Prostate gland (tissue), 2 donors: ENCODE measurements around the gene PRG2. TPM values are rescaled to one million over a fixed set of nuclear protein-coding genes. Genes with fewer than 3 reads are reported as not detected.

Experiments used
- DNase-seq: peaks from one replicate; pipeline ENCODE4 v3.0.0-alpha.2; 2019; ENCODE audit warnings: low spot score
- H3K27ac ChIP-seq, 2 donors: fragments of 200-600 bp; sonication (generic); 2 replicates each; pipeline ENCODE4 v1.5.1; 2017 to 2019
- H3K27me3 ChIP-seq: fragments of 200-600 bp; sonication (generic); replicated peaks from 2 replicates; pipeline ENCODE4 v1.5.1; 2019; ENCODE audit not compliant: insufficient read depth
- H3K36me3 ChIP-seq, 2 donors: fragments of 200-600 bp; sonication (generic); 1 replicate in 1 of 2; 2 replicates in 1 of 2; pipeline versions ENCODE4 v1.5.1 to v1.8.1; 2017 to 2019
- H3K4me1 ChIP-seq: fragments of 200-600 bp; sonication (generic); replicated peaks from 2 replicates; pipeline ENCODE4 v1.5.1; 2019
- H3K4me3 ChIP-seq, 2 donors: fragments of 200-600 bp; sonication (generic); 2 replicates each; pipeline ENCODE4 v1.5.1; 2017 to 2019
- H3K9me3 ChIP-seq: fragments of 200-600 bp; sonication (generic); 2 replicates; pipeline ENCODE4 v1.5.1; 2017
- CTCF ChIP-seq, 4 experiments: fragments of 200-600 bp in 2 of 4; fragments of 450-650 bp in 2 of 4; sonication (generic) in 2 of 4; IDR thresholded peaks; 1 replicate in 3 of 4; 2 replicates in 1 of 4; pipeline ENCODE4 v1.5.1; 2016 to 2019; ENCODE audit warnings: antibody characterized with exemption in 4 of 4, mild to moderate bottlenecking in 2 of 4, moderate library complexity in 2 of 4
- POLR2A ChIP-seq: fragments of 450-650 bp; IDR thresholded peaks from one replicate; pipeline ENCODE4 v1.6.1; 2016; ENCODE audit warnings: antibody characterized with exemption, mild to moderate bottlenecking
- POLR2AphosphoS5 ChIP-seq: sonication (generic); formaldehyde crosslinking; IDR thresholded peaks from one replicate; pipeline ENCODE4 v1.6.1; 2017; ENCODE audit warnings: antibody characterized with exemption
- WGBS: methylation state at CpG from one replicate; pipeline ENCODE4 v1.1.5; 2018; 5-methylcytosine and 5-hydroxymethylcytosine counted together
- intact Hi-C: fragments of 100-400 bp; cut with DNase I; formaldehyde crosslinking; loops from one replicate; pipeline ENCODE4 v1.14.2; 2022
- total RNA-seq, 2 donors: library from RNA; depleted of rRNA; stranded (reverse); fragments of >200 nt; gene quantifications; one replicate each; pipeline ENCODE4 v1.1.0, GENCODE V29; 2016

PRG2 gene
- total RNA-seq, 2 donors from 2014 or later, result 0.36 TPM; not detected in 1

GRCh38 chr11:57414612-57415212 lies 24.3 kb upstream of the PRG2 start:
- Histone ChIP-seq H3K36me3 (no peaks in the 10 kb centered on the region), H3K27ac (no peak overlapping the region), H3K27me3 (no peaks in the 10 kb centered on the region), H3K4me1 (no peaks in the 10 kb centered on the region), H3K4me3 (no peak overlapping the region), H3K9me3 (no peaks in the 10 kb centered on the region)
- intact Hi-C loops, result no loop called here
- no peak for DNase-seq
- WGBS, result 96% methylated on average over 11 of the region's 11 CpGs
- TF ChIP-seq POLR2A (no peak), CTCF (IDR thresholded peaks at IDR 0.05) (no peak), POLR2AphosphoS5 (no peak)

DNA sequence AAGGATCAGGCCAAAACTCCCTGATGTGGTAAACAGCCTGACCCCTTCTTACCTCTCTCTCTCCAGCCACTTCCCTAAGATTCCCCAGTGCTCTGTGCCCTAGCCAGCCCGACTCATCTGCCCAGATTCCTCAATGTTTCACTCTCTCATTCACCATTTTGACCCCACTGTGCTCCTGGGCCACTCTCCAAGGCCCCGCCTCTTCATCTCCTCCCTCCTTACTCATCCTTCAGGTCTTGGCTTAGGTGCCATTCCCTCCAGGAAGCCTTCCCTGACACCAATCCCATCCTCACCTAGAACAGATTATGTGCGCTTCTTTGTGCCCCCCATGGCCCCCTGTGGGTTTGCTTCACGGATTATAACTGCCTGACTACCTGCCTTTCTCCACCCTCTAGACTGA lies 23.2 kb upstream of the PRG2 start:
- H3K4me1 ChIP-seq, result no peaks in the 10 kb centered on the region
- H3K9me3 ChIP-seq, result no peaks in the 10 kb centered on the region
- H3K27ac ChIP-seq, result no peak overlapping the region
- no peak for TF ChIP-seq POLR2A
- TF ChIP-seq POLR2AphosphoS5, result no peak
- no peak for TF ChIP-seq CTCF (IDR thresholded peaks at IDR 0.05)
- no peaks in the 10 kb centered on the region for H3K27me3 ChIP-seq
- WGBS, result 85% methylated on average over 4 of the region's 4 CpGs
- intact Hi-C loops, result no loop called here
- no peaks in the 10 kb centered on the region for H3K36me3 ChIP-seq
- no peak for DNase-seq
- no peak overlapping the region for H3K4me3 ChIP-seq

DNA sequence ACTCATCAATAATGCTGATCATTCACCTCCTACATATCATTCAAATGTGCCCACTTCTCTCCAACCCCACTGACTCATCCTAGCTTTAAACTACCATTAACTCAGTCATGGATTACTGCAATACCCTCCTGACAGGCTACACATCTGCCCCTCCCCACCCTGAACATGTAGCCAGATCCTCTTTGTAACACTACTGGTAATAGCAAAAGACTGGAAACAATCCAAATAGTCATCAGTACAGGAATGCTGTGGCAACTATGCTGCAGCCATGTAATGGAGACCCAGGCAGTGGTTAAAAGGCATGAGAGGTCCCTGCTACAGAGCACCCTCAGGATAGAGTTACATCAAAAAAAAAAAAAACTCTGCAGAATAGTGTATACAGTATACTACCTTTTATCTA lies 19.8 kb upstream of the PRG2 start:
- no peak for DNase-seq
- Histone ChIP-seq H3K36me3 (no peaks in the 10 kb centered on the region), H3K4me3 (no peak overlapping the region), H3K9me3 (no peaks in the 10 kb centered on the region), H3K4me1 (no peaks in the 10 kb centered on the region), H3K27me3 (no peaks in the 10 kb centered on the region), H3K27ac (no peak overlapping the region)
- intact Hi-C loops, result no loop called here
- TF ChIP-seq CTCF (IDR thresholded peaks at IDR 0.05) (no peak), POLR2AphosphoS5 (no peak), POLR2A (no peak)

- 96% methylated on average over 18 of the region's 18 CpGs for WGBS
Measured at GRCh38 chr11:57409321-57410100, 19.1 kb upstream of the PRG2 start.

More at GRCh38 chr11:57409321-57410100, 19.1 kb upstream of the PRG2 start:
- no peak for DNase-seq
- Histone ChIP-seq H3K4me3 (no peak overlapping the region), H3K27ac (no peak overlapping the region), H3K4me1 (no peaks in the 10 kb centered on the region), H3K27me3 (no peaks in the 10 kb centered on the region), H3K9me3 (no peaks in the 10 kb centered on the region), H3K36me3 (no peaks in the 10 kb centered on the region)
- intact Hi-C loops, result no loop called here
- TF ChIP-seq CTCF (IDR thresholded peaks at IDR 0.05), result no peak
